ENCODE measurements around the gene JAK2.

Gene JAK2

DNA sequence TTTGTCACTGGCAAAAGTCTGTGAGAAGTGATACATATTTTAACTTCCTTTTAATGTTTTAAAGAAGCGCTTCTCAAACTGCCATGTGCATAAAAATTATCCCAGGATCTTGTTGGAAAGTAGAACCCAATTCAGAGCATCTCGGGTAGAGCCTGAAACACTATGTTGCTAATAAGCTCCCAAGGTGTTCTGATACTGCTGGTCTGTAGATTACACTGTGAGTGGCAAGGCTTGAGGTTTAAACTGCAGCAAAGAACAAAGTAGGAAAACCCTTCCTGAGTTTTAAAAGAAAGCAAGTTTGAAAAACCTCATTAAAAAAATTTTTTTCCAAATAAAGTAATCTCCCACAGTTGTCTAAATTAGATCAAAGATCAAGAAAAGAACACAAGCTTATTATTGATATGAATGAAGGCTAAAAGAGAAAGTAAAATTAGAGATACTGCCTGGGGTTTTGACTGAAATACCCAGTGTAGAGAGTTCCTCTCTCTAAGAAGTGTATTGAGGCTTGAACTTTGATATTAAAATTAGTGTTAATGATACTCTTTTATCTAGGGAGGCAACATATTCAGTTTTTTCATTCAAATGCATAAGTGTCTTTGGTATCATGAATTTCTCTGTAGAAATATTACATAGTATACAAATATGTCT lies 19.8 kb upstream of the JAK2 start:
- Mint-ChIP-seq H3K36me3 (ENCODE audit: low read depth) (peaks cover 14% of the 10 kb centered on the region), H3K4me1 (ENCODE audit: low read depth) (peaks cover 44% of the 10 kb centered on the region), H3K27ac (peak overlapping the region; percentile 37), H3K9me3 (peaks cover 25% of the 10 kb centered on the region), H3K4me3 (peak overlapping the region; percentile 55), H3K27me3 (ENCODE audit: low read depth) (no peaks in the 10 kb centered on the region)
- DNase-seq (ENCODE audit: low spot score): no peak

DNA sequence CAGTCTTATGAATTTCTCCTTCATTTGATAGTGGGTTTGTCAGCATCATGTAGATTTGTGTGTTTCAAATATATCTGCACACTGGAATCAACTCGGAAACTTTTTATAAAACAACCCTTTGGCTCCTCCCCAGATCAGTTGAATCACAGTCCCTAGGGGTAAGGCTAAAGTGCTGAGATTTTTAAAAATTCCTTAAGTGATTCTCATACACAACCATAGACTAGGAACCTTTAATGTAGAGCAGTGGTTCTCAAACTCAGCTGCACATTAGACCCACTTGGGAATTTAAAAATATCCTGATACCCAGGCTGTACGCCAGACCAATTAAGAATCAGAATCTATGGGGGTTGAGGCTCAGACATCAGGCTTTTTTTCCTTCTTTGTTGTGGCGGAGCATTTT lies 17.5 kb upstream of the JAK2 start:
- peaks cover 20% of the 10 kb centered on the region for H3K9me3 Mint-ChIP-seq
- peaks cover 14% of the 10 kb centered on the region for H3K36me3 Mint-ChIP-seq (ENCODE audit: low read depth)
- DNase-seq (ENCODE audit: low spot score): no peak
- H3K27me3 Mint-ChIP-seq (ENCODE audit: low read depth): no peaks in the 10 kb centered on the region
- H3K27ac Mint-ChIP-seq: peak overlapping the region; percentile 82
- H3K4me1 Mint-ChIP-seq (ENCODE audit: low read depth): peaks cover 39% of the 10 kb centered on the region
- H3K4me3 Mint-ChIP-seq: peak overlapping the region; percentile 68

DNA sequence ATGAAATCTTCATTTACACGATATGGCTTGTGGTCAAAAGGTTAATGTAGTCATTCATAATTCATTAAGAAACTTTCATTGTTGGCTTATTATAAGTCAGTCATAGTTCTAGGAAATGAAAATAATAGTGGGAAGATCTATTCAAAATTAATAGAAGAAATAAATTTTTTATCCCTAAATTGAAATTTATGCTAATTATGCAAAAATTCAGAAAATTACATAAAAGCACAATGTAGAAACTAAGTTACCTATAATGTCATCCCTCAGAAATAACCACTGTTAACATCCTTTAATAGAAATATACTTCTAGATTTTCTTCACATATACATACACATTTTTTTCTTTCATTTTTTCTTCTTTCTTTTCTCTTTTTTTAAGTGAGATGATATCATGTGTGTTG lies 15.9 kb upstream of the JAK2 start:
- Mint-ChIP-seq H3K9me3 (peaks cover 5% of the 10 kb centered on the region), H3K4me1 (ENCODE audit: low read depth) (peaks cover 31% of the 10 kb centered on the region), H3K27me3 (ENCODE audit: low read depth) (no peaks in the 10 kb centered on the region), H3K36me3 (ENCODE audit: low read depth) (peaks cover 7% of the 10 kb centered on the region), H3K4me3 (peak overlapping the region; percentile 24), H3K27ac (no peak overlapping the region)
- no peak for DNase-seq (ENCODE audit: low spot score)

DNA sequence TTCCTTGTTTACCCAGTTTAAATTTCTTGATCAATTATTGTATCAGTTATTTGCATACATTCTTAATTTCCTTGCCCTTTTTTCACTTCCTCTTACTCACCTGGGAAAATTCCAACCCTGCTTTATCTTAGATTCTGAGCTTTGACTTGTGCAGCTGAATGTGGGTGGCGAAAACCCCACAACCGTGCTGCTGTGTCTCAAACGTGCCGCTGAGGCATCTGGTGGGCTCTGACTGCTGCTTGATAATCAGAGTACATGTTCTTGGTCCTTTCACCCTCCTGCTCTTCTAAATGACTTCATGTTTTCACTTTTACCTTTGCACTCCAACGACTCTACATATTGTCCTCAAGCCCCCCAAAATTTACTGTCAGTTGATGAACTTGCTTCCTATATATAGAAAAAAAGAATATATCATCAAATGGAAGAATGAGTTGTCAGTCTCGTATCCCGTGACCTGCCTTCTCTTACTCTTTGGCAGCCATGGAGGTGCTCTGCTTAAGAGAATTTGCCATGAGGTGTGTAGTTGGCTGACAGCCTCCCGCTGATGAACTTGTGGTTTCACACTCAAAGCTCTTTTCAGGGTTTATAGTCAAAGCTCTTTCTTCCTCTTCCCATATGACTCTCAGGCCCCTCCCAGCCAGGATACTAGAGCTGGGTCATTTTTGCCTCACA lies 14.0 kb upstream of the JAK2 start:
- Mint-ChIP-seq H3K27me3 (ENCODE audit: low read depth) (no peaks in the 10 kb centered on the region), H3K4me1 (ENCODE audit: low read depth) (peaks cover 22% of the 10 kb centered on the region), H3K9me3 (no peaks in the 10 kb centered on the region), H3K4me3 (no peak overlapping the region), H3K27ac (no peak overlapping the region), H3K36me3 (ENCODE audit: low read depth) (no peaks in the 10 kb centered on the region)
- peak; percentile 82 for DNase-seq (ENCODE audit: low spot score)

DNA sequence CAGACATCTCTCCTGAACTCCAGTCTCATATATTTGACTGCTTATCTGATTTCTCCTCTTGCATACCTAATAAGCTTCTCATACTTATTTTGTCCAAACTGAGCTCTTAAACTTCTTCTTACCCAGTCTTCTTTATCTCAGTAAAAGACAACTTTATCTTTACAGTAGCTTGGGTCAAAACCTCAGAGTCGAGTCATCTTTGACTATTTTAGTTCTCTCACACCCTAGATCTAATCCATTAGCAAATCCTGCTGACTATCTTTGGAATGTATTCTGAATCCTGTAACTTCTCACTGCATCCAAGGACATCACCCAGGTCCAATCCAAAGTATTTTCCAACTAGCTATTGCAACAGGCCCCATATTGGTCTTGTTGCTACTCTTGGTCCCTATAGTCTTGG lies 11.8 kb upstream of the JAK2 start:
- Mint-ChIP-seq H3K9me3 (no peaks in the 10 kb centered on the region), H3K4me3 (no peak overlapping the region), H3K4me1 (ENCODE audit: low read depth) (peaks cover 14% of the 10 kb centered on the region), H3K27me3 (ENCODE audit: low read depth) (no peaks in the 10 kb centered on the region), H3K27ac (no peak overlapping the region), H3K36me3 (ENCODE audit: low read depth) (no peaks in the 10 kb centered on the region)
- no peak for DNase-seq (ENCODE audit: low spot score)

DNA sequence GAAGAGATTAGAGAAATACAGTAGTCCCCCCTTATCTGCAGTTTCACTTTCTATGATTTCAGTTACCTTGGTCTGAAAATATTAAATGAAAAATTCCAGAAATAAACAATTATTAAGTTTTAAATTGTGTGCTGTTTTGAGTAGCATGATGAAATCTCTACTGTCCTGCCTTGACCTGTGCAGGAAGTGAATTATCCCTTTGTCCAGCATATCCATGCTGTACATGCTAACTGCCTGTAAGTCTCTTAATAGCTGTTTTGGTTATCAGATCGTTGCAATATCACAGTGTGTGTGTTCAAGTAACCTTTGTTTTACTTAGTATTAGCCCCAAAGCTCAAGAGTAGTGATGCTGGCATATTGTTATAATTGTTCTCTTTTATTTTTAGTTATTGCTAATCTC lies 11.2 kb upstream of the JAK2 start:
- H3K9me3 Mint-ChIP-seq: no peaks in the 10 kb centered on the region

DNA sequence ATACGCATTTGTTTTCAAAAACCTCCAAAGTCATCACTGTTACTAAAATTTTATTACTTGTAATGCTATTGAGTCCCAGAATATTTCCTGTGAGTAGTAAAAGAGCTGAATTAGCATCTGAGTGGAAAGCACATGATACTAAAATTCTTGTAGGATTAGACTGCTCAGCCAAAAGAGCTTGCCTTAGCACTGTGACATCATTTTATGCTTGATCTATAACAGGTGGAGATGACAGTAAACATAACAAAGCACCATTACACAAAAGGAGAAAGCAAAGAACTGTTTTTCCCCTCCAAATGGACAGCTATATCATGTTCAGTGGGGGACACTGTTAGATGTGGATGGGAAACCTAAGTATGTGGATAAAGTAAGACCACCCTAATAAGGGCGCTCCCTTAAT lies 5.8 kb upstream of the JAK2 start:
- Mint-ChIP-seq H3K4me3 (peak overlapping the region; percentile 25), H3K27ac (no peak overlapping the region), H3K4me1 (ENCODE audit: low read depth) (peaks cover 47% of the 10 kb centered on the region), H3K27me3 (ENCODE audit: low read depth) (no peaks in the 10 kb centered on the region), H3K36me3 (ENCODE audit: low read depth) (peaks cover 4% of the 10 kb centered on the region), H3K9me3 (no peaks in the 10 kb centered on the region)
- no peak for DNase-seq (ENCODE audit: low spot score)

More for the DNA sequence above, 11.2 kb upstream of the JAK2 start:
- H3K4me1 Mint-ChIP-seq (ENCODE audit: low read depth): peaks cover 12% of the 10 kb centered on the region
- no peak overlapping the region for H3K27ac Mint-ChIP-seq
- DNase-seq (ENCODE audit: low spot score): no peak
- no peaks in the 10 kb centered on the region for H3K27me3 Mint-ChIP-seq (ENCODE audit: low read depth)
- H3K36me3 Mint-ChIP-seq (ENCODE audit: low read depth): no peaks in the 10 kb centered on the region
- H3K4me3 Mint-ChIP-seq: no peak overlapping the region

DNA sequence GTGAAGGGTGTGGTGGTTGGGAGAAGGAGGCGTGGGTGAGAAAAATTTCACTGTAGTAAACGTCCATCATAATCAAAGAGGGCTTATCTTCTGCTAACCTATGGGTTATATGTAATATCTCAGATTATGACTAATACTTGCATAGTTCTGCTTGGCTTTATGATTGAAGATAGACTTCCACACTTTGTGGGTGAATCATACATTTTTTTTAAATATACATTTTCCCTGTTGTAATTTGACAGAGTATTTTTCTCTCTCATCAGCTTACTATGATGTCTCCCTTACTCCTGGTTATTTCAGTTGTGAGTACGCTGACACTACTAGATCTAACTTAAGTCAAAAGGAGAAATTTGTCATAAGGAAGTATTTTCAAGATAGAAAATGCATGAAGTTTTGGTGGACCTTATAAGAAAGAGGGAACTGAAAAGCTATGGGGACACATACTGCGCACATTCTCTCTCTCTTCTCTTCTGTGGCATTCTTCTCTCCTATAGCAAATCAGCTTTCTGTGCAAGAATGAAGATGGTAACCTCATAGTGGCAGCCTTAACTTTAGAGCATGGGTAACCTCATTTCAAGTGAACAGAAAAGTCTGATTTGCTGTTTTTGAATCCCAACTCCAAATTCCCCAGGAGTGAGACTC lies 4.9 kb upstream of the JAK2 start:
- peaks cover 4% of the 10 kb centered on the region for H3K36me3 Mint-ChIP-seq (ENCODE audit: low read depth)
- no peaks in the 10 kb centered on the region for H3K9me3 Mint-ChIP-seq
- DNase-seq (ENCODE audit: low spot score): peak; percentile 40
- peak overlapping the region; percentile 25 for H3K4me3 Mint-ChIP-seq
- H3K27me3 Mint-ChIP-seq (ENCODE audit: low read depth): no peaks in the 10 kb centered on the region
- peaks cover 48% of the 10 kb centered on the region for H3K4me1 Mint-ChIP-seq (ENCODE audit: low read depth)
- H3K27ac Mint-ChIP-seq: peak overlapping the region; percentile 58

DNA sequence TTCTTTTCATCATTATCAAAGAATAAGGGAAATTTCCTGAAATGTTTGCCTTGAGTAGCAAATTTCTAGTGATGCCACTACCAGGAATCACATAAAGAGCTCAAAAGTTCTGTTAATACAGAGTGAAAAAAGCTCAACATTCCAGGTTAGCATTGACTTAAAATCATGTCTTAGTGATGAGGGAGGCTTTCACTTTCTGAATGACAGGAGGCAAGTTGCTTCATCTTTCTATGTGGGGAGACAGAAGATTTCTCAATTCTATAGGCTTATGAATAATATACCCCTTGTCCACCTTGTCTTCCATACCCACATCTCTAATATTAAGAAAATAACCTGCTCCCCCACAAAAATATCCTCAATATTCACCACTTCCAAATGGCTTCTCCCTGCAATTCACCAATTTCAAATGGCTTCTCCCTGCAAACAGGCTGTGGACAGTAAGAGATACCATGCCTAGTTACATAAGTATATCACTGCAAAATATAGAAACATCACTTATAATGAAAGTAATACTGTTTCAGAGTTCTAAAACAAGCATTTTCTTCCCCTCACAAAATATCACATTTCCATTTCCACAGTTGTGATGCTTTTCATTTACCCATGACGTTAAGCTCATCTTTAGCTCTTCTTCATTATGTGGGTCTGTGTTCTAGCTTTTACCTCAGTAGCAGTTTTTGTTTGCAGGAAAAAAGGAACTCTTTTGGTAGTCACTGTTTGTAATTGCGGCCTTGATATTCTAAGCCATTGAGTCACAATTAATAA lies 2.2 kb upstream of the JAK2 start:
- DNase-seq (ENCODE audit: low spot score): no peak
- peaks cover 50% of the 10 kb centered on the region for H3K4me1 Mint-ChIP-seq (ENCODE audit: low read depth)
- no peaks in the 10 kb centered on the region for H3K27me3 Mint-ChIP-seq (ENCODE audit: low read depth)
- no peak overlapping the region for H3K4me3 Mint-ChIP-seq
- peaks cover 22% of the 10 kb centered on the region for H3K36me3 Mint-ChIP-seq (ENCODE audit: low read depth)
- no peaks in the 10 kb centered on the region for H3K9me3 Mint-ChIP-seq
- peak overlapping the region; percentile 76 for H3K27ac Mint-ChIP-seq

DNA sequence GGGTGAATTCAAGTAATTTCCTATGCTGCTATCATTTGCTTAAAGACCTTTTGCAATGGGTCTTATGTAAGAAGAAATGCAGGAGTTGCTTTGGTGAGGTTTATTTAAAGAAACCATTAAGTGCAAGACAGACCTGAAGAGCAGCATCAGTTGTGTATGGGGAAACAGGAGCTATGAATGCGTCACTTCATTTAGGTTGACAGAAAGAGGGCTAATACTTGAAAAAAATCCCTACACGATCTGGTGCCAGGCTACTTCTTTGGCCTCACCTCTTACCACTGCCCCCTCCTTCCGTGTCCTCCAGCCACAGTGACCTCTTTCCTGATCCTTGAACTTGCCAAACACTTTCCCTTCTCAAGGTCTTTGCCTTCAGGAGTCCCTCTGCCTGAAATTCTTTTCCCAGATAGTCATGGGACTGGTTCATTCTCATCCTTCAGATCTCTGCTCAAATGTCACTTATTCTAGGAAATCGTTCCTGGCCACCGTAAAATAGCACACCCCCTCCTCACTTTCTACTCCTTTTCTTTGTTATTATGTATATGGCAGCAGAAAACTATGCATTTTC lies 1.4 kb upstream of the JAK2 start:
- Mint-ChIP-seq H3K27ac (peak overlapping the region; percentile 94), H3K4me1 (ENCODE audit: low read depth) (peaks cover 50% of the 10 kb centered on the region), H3K36me3 (ENCODE audit: low read depth) (peaks cover 22% of the 10 kb centered on the region), H3K4me3 (no peak overlapping the region), H3K27me3 (ENCODE audit: low read depth) (no peaks in the 10 kb centered on the region), H3K9me3 (no peaks in the 10 kb centered on the region)
- DNase-seq (ENCODE audit: low spot score): no peak

DNA sequence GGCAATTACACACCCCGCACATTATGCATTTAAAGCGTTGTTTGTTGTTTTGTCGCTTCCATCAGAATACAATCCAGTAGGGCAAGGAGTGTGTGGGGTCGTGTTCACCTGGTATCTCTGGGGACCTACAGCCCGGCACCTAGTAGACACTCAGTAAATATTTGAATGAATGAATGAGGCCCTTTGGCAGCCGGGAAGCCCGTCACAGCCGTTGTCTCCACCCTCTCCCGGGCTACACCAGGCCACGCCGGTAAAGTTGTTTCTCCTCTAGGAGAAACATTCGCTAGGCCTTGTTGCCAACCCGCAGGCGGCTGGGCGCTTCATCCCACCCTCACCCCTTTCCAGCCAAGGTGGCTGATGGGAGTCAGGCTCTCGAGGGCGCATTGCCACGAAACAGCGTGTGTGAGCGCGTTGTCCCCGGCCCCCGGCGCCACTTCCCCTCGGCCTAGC lies 876 bp upstream of the JAK2 start:
- H3K27me3 Mint-ChIP-seq (ENCODE audit: low read depth): no peaks in the 10 kb centered on the region
- H3K9me3 Mint-ChIP-seq: no peaks in the 10 kb centered on the region
- peak overlapping the region; percentile 94 for H3K27ac Mint-ChIP-seq
- H3K4me3 Mint-ChIP-seq: no peak overlapping the region
- peaks cover 22% of the 10 kb centered on the region for H3K36me3 Mint-ChIP-seq (ENCODE audit: low read depth)
- DNase-seq (ENCODE audit: low spot score): no peak
- H3K4me1 Mint-ChIP-seq (ENCODE audit: low read depth): peaks cover 47% of the 10 kb centered on the region

DNA sequence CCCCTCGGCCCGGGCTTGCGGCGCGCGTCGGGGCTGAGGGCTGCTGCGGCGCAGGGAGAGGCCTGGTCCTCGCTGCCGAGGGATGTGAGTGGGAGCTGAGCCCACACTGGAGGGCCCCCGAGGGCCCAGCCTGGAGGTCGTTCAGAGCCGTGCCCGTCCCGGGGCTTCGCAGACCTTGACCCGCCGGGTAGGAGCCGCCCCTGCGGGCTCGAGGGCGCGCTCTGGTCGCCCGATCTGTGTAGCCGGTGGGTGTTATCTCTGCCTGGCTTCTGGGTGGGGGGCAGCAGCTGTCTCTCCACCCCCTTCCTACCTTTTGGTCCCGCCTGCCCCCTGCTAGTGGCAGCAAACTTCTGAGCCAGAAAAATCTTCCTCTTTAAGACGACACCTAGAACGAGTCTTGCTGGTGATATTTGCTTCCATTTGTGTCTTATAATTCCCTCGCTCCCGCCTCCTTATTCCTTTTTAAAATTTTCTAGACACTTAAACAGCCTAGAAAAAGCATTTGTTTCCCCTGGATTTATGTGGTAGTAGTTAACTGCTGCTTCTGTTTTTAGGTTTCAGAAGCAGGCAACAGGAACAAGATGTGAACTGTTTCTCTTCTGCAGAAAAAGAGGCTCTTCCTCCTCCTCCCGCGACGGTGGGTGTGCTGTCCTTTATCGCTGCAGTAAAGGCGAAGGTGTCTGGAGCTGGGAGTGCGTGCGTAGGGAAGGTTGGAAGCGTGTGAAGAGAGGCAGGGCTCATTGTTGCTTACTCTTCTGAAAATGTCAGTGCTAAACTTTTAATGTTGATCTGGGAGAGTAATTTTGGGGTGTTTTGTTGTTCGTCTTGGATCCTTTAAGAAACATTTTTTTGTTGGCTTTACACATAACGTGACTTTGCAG lies 554 bp downstream of the JAK2 start:
- Mint-ChIP-seq H3K9me3 (no peaks in the 10 kb centered on the region), H3K4me1 (ENCODE audit: low read depth) (peaks cover 32% of the 10 kb centered on the region), H3K27me3 (ENCODE audit: low read depth) (no peaks in the 10 kb centered on the region), H3K4me3 (no peak overlapping the region), H3K27ac (peak overlapping the region; percentile 95), H3K36me3 (ENCODE audit: low read depth) (peaks cover 22% of the 10 kb centered on the region)
- no peak for DNase-seq (ENCODE audit: low spot score)

DNA sequence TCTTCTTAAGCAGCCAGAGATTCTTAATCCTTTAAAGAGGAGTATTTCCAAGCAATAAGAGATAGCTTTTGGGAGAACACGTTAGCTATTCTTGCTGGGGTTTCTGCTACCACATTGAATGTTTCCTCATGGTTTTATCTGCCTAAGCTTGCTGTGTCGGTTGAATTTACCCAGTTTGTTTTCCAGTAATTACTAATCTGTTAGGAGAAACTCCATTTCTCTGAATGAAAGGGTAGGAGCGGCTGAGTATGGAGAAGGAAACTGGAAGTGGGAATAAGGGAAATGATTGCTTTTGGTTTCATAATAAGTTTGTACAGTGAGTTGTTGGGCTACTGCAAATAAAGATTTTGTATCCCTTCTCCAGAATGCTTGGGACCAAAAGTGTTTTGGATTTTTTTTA lies 1.2 kb downstream of the JAK2 start:
- DNase-seq (ENCODE audit: low spot score): no peak
- no peak overlapping the region for H3K4me3 Mint-ChIP-seq
- H3K4me1 Mint-ChIP-seq (ENCODE audit: low read depth): peaks cover 32% of the 10 kb centered on the region
- H3K27me3 Mint-ChIP-seq (ENCODE audit: low read depth): no peaks in the 10 kb centered on the region
- no peaks in the 10 kb centered on the region for H3K9me3 Mint-ChIP-seq
- peak overlapping the region; percentile 95 for H3K27ac Mint-ChIP-seq
- H3K36me3 Mint-ChIP-seq (ENCODE audit: low read depth): peaks cover 22% of the 10 kb centered on the region

Measured in T-helper 2 cell treated with Interferon-gamma antibody and Interleukin-4, amounts not matched to agents 5 μg/mL and 100 μg/mL, for 36 hours (primary cell).